Measurements from ENCODE around the gene DTX2. TPM values are rescaled to one million over a fixed set of nuclear protein-coding genes. Genes with fewer than 3 reads are reported as not detected.
A peak's percentile ranks its signal among the peaks of the same experiment; 100 is the strongest.

The DTX2 gene
- total and polyA plus RNA-seq, 2 of the 4 experiments (the other 2 are of a cell fraction), result 1.8 to 7.7 TPM

DNA sequence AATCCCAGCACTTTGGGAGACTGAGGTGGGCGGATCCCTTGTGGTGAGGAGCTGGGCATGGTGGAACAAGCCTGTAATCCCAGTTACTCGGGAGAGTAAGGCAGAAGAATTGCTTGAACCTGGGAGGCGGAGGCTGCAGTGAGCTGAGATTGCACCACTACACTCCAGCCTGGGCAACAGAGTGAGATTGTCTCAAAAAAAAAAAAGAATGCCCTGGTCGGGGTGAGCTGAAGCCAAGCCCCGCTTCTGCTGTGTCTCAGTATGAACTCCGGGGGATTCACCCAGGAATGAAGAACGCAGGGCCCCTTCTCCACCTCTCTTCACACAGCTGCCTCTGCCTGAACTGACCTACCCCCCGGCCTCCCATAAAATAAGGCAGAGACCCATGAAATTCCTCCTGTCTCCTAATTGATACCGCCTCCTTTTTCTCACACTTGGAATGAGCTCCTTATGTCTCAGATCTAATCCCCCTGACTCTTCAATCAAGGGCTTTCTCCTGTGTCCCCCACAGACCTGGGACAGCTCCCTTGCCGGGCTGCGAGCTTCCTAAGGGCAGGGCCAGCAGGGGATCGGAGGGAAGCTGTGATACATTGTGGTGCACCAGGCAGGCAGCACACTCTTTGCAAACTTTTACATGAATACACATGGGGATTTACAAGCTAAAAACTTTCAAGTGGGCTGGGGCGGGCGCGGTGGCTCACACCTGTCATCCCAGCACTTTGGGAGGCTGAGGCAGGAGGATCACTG is 37.7 kb upstream of the DTX2 start:
- H3K9ac ChIP-seq (ENCODE audit: low read depth, low read length), result no peak overlapping the region

More for the DNA sequence above, 37.7 kb upstream of the DTX2 start:
- 49% methylated on average over 6 of the region's 15 CpGs; no CpG with 5 or more reads in 1 of the 2 experiments for WGBS, 2 experiments (ENCODE audit: extremely low coverage in 2 of 2, insufficient read length in 1 of 2)
- 0 out of 2 replicates have a peak, but pooled peaks cover 2% of the 10 kb centered on the region for H3K9me3 ChIP-seq (ENCODE audit: control insufficient read depth, insufficient read depth, low read length)
- H3K56ac ChIP-seq (ENCODE audit: extremely low read depth, insufficient read depth, low read length), result no peak overlapping the region
- H2BK120ac ChIP-seq (ENCODE audit: low read depth, low read length), result peak overlapping the region; percentile 67; the same call in 1 of the 2 replicates
- H3K27ac ChIP-seq (ENCODE audit: insufficient read depth, low read length), result no peak overlapping the region; the same call in 1 of the 2 replicates
- ChIA-PET CTCF (interaction anchor here (0.8 kb wide), 1 partner anchor 22 kb away, joined by 3 read pairs; no protein-coding TSS in a partner anchor), POLR2A (ENCODE audit: unreplicated experiment) (no interaction called here)
- no peak overlapping the region for H3K23ac ChIP-seq (ENCODE audit: low read depth, low read length)
- peak overlapping the region; percentile 80; the same call in 1 of the 3 replicates for H2BK15ac ChIP-seq (ENCODE audit: low read depth, low read length)
- DNase-seq (no peak), ATAC-seq (ENCODE audit: low read depth) (no peak; the same call in none of the 2 replicates)
- peak overlapping the region; percentile 10; the same call in 1 of the 2 replicates for H3K4me2 ChIP-seq (ENCODE audit: low read depth, low read length)
- peak overlapping the region; percentile 59 for H2AFZ ChIP-seq (replicated peaks; ENCODE audit: low read length, poor library complexity)
- H3K14ac ChIP-seq (replicated peaks; ENCODE audit: low read depth, low read length), result no peak overlapping the region
- intact Hi-C loops (cut with micrococcal nuclease), result no loop called here
- H3K27me3 ChIP-seq (ENCODE audit: control insufficient read depth, insufficient read depth, low read length), result no peaks in the 10 kb centered on the region
- dilution Hi-C loops (cut with HindIII; ENCODE audit: low sequenced_read_pairs, unreplicated experiment), result no loop called here
- peak overlapping the region; percentile 98; the same call in 1 of the 2 replicates for H2AK5ac ChIP-seq (ENCODE audit: low read depth, low read length)
- no peak overlapping the region for H4K91ac ChIP-seq (ENCODE audit: insufficient read depth, low read depth, low read length)
- H3K4me3 ChIP-seq (ENCODE audit: insufficient read depth, low read depth, low read length), result no peak overlapping the region
- H3K4me1 ChIP-seq (ENCODE audit: control insufficient read depth, insufficient read depth, low read length), result peaks cover 11% of the 10 kb centered on the region
- no TSS peak for BruUV-seq (replicated peaks)
- no peaks in the 10 kb centered on the region for H4K20me1 ChIP-seq (ENCODE audit: insufficient read depth, low read length)
- peaks cover 9% of the 10 kb centered on the region for H3K9me1 ChIP-seq (ENCODE audit: insufficient read depth, low read length)
- no peak overlapping the region for H4K5ac ChIP-seq (ENCODE audit: low read depth, low read length)
- TF ChIP-seq MAZ (IDR thresholded peaks at IDR 0.05; ENCODE audit: borderline replicate concordance, low read depth, low read length) (no peak), SMC3 (IDR thresholded peaks at IDR 0.05; ENCODE audit: low read depth, low read length) (no peak), RCOR1 (IDR thresholded peaks at IDR 0.05; ENCODE audit: insufficient replicate concordance, low read length) (no peak), CEBPB (IDR thresholded peaks at IDR 0.05; ENCODE audit: low read depth, low read length) (no peak)
- TF ChIP-seq, protein P1, sequence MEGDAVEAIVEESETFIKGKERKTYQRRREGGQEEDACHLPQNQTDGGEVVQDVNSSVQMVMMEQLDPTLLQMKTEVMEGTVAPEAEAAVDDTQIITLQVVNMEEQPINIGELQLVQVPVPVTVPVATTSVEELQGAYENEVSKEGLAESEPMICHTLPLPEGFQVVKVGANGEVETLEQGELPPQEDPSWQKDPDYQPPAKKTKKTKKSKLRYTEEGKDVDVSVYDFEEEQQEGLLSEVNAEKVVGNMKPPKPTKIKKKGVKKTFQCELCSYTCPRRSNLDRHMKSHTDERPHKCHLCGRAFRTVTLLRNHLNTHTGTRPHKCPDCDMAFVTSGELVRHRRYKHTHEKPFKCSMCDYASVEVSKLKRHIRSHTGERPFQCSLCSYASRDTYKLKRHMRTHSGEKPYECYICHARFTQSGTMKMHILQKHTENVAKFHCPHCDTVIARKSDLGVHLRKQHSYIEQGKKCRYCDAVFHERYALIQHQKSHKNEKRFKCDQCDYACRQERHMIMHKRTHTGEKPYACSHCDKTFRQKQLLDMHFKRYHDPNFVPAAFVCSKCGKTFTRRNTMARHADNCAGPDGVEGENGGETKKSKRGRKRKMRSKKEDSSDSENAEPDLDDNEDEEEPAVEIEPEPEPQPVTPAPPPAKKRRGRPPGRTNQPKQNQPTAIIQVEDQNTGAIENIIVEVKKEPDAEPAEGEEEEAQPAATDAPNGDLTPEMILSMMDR (conservative IDR thresholded peaks at IDR 0.05; ENCODE audit: low read depth, low read length), result no peak
- TF ChIP-seq, protein P2, sequence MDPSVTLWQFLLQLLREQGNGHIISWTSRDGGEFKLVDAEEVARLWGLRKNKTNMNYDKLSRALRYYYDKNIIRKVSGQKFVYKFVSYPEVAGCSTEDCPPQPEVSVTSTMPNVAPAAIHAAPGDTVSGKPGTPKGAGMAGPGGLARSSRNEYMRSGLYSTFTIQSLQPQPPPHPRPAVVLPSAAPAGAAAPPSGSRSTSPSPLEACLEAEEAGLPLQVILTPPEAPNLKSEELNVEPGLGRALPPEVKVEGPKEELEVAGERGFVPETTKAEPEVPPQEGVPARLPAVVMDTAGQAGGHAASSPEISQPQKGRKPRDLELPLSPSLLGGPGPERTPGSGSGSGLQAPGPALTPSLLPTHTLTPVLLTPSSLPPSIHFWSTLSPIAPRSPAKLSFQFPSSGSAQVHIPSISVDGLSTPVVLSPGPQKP (IDR thresholded peaks at IDR 0.05; ENCODE audit: borderline replicate concordance, low read depth, low read length), result no peak
- H4K8ac ChIP-seq (ENCODE audit: low read depth in 2 of 2, low read length in 2 of 2), result peak overlapping the region in 1 of 2 experiments; percentile 61; a peak in 1 of 4 replicates
- no peaks in the 10 kb centered on the region for H3K36me3 ChIP-seq (ENCODE audit: control insufficient read depth, insufficient read depth, low read length)
- no peak overlapping the region for H3K18ac ChIP-seq (ENCODE audit: low read depth, low read length)
- in situ Hi-C loops (cut with MboI; ENCODE audit: low sequenced_read_pairs), result no loop called here
- peak overlapping the region; percentile 56 for H3K4ac ChIP-seq (ENCODE audit: low read depth, low read length)
- H2AK9ac ChIP-seq (replicated peaks; ENCODE audit: low read depth, low read length, poor library complexity), result no peak overlapping the region
- no peaks in the 10 kb centered on the region for H3K79me1 ChIP-seq (ENCODE audit: low read depth in 1 of 2, low read length in 2 of 2)
- H2BK20ac ChIP-seq (ENCODE audit: low read depth, low read length), result peak overlapping the region; percentile 78
- no peak overlapping the region for H2BK5ac ChIP-seq (ENCODE audit: low read depth, low read length, poor library complexity, severe bottlenecking)

Data from IMR-90 (cell line).